HG02870 (cell line): Measurements from ENCODE around the gene MED14.

Source experiments
- ATAC-seq: cut with Tn5 transposase; IDR thresholded peaks from one replicate; pipeline ENCODE4 v1.9.1; 2021; ENCODE audit warnings: mild to moderate bottlenecking, moderate library complexity; ENCODE audit not compliant: unreplicated experiment

MED14 gene

DNA sequence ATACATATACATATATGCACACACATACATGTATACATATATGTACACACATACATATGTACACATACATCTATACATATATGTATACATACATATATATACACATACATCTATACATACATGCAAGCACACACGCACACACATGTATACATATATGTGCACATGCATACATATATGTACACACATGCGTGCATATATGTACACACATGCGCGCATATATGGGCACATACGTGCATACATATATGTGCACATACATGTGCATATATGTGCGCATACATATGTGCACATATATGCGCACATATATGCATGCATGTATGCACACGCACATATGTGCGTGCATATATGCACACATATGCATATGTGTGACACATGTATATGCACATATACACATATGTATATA lies 119.4 kb downstream of the MED14 start:
- no peak for ATAC-seq

DNA sequence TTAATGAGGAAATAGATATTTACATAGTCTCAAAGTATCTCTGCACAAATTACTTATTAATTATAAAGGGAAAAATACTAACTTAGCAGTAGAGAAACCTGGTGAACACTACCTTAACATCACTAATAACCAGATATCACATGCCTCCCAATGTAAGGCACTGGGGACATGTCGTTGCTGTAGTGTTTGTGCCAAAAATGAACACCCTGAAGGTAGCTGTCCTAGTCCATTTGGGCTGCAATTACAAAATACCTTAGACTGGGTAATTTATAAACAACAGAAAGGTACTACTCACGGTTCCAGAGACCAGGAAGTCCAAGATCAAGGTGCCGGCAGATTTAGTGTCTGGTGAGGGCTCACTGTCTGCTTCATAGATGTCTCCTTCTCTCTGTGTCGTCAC lies 122.8 kb downstream of the MED14 start:
- no peak for ATAC-seq

DNA sequence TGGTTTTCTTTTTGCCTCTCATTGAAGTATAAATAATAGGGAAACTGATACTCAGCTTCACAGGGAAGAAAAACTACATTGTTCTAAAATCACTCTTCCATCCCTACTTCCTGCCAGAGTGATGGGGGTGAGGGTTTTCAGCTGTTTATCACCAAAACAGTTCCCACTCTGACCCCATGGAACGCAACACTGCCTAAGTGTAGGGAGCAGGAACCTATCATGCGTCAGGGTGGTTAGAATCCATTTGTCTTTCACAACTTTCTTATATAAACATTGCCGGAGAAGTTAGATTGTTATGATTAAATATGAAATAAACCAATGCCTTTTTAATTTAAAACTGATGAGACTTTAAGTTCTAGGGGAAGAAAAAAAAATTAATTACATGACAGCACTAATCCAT lies 128.0 kb downstream of the MED14 start:
- ATAC-seq = no peak

DNA sequence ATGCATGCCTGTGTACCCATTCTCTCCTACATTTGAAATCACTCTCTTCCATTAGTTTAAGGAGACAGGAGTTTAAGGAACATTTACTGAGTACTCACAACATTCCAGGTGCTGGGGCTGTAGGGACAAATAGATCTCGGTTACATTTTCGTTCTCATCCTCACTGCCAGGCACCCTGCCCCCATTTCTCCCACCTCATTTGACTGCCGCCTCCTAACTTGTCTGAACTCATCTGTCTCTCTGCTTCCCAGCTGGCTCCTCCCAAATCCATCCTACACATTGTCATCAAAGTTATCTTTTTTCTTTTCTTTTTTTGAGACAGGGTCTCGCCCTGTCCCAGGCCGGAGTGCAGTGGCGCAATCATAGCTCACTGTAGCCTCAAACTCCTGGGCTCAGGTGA lies 131.9 kb downstream of the MED14 start:
- no peak for ATAC-seq
